HEK293 (cell line): Measurements from ENCODE around the gene PARD3.

Source experiments
- CTCF ChIA-PET: fragments of 350-600 bp; formaldehyde crosslinking; extraction: SDS; loops from one replicate; lab custom pipeline; 2021; ENCODE audit warnings: antibody characterized with exemption; lab: Yijun Ruan, JAX
- POLR2A ChIA-PET: fragments of 300-600 bp; formaldehyde crosslinking; extraction: SDS; loops from one replicate; lab custom pipeline; 2020; ENCODE audit warnings: antibody characterized with exemption, inconsistent platforms; lab: Yijun Ruan, JAX
- H3K27ac ChIP-seq: fragments of 200-500 bp; sonication (Bioruptor generic); 2 replicates; pipeline ENCODE4 v1.5.1; 2014; ENCODE audit warnings: low read depth, low read length, control low read depth, inconsistent platforms; ENCODE audit errors: extremely low read depth
- H3K36me3 ChIP-seq, 2 experiments: fragments of 200-500 bp in 1 of 2; sonication (Bioruptor generic) in 1 of 2; 1 replicate in 1 of 2; 2 replicates in 1 of 2; pipeline ENCODE4 v1.5.1; 2014 to 2017; ENCODE audit warnings: inconsistent platforms in 2 of 2, low read length in 2 of 2; ENCODE audit not compliant: control insufficient read depth in 2 of 2, insufficient read depth in 1 of 2
- H3K4me1 ChIP-seq: fragments of 200-500 bp; sonication (Bioruptor generic); 2 replicates; pipeline ENCODE4 v1.5.1; 2014; ENCODE audit warnings: mild to moderate bottlenecking, low read length, inconsistent platforms; ENCODE audit not compliant: control insufficient read depth, insufficient read depth
- H3K4me3 ChIP-seq: 2 replicates; pipeline ENCODE4 v1.5.1; 2011; ENCODE audit warnings: low read depth, mild to moderate bottlenecking, control low read depth, low read length, moderate library complexity
- H3K9me3 ChIP-seq: fragments of 200-500 bp; sonication (Bioruptor generic); 2 replicates; pipeline ENCODE4 v1.5.1; 2014; ENCODE audit warnings: low read depth, low read length, inconsistent platforms; ENCODE audit not compliant: control insufficient read depth, insufficient read depth
- GLIS2 ChIP-seq: fragments of 450-650 bp; formaldehyde crosslinking; IDR thresholded peaks from 2 replicates; pipeline ENCODE4 v1.5.1; 2016; ENCODE audit warnings: missing biosample characterization, missing genetic modification characterization
- HOXD13 ChIP-seq: sonication (generic); formaldehyde crosslinking; IDR thresholded peaks from 2 replicates; pipeline ENCODE4 v1.8.0; 2022; ENCODE audit warnings: missing genetic modification reagents, borderline replicate concordance
- MEIS1 ChIP-seq: sonication (generic); formaldehyde crosslinking; IDR thresholded peaks from 2 replicates; pipeline ENCODE4 v1.8.1; 2022; ENCODE audit warnings: missing genetic modification reagents, mild to moderate bottlenecking, borderline replicate concordance
- OSR2 ChIP-seq: fragments of 450-650 bp; formaldehyde crosslinking; IDR thresholded peaks from 2 replicates; pipeline ENCODE4 v1.5.1; 2016; ENCODE audit warnings: missing biosample characterization, missing genetic modification characterization
- SCRT1 ChIP-seq: fragments of 450-650 bp; formaldehyde crosslinking; IDR thresholded peaks from 2 replicates; pipeline ENCODE4 v1.5.1; 2016; ENCODE audit warnings: missing biosample characterization, missing genetic modification characterization, borderline replicate concordance
- ZNF133 ChIP-seq: fragments of 450-650 bp; formaldehyde crosslinking; IDR thresholded peaks from 2 replicates; pipeline ENCODE4 v1.5.1; 2016; ENCODE audit warnings: missing biosample characterization, missing genetic modification characterization
- ZNF146 ChIP-seq: fragments of 450-650 bp; formaldehyde crosslinking; IDR thresholded peaks from 2 replicates; pipeline ENCODE4 v1.5.1; 2016; ENCODE audit warnings: missing biosample characterization, missing genetic modification characterization
- ZNF175 ChIP-seq: fragments of 450-650 bp; formaldehyde crosslinking; IDR thresholded peaks from 2 replicates; pipeline ENCODE4 v1.5.1; 2016; ENCODE audit warnings: missing biosample characterization, missing genetic modification characterization
- ZNF19 ChIP-seq: fragments of 450-650 bp; formaldehyde crosslinking; IDR thresholded peaks from 2 replicates; pipeline ENCODE4; 2016; ENCODE audit warnings: missing biosample characterization, missing genetic modification characterization, low read depth
- ZNF335 ChIP-seq: fragments of 450-650 bp; formaldehyde crosslinking; conservative IDR thresholded peaks from 2 replicates; pipeline ENCODE4 v1.5.1; 2016; ENCODE audit warnings: missing biosample characterization, missing genetic modification characterization
- ZNF350 ChIP-seq: fragments of 450-650 bp; formaldehyde crosslinking; IDR thresholded peaks from 2 replicates; pipeline ENCODE4 v1.5.0; 2017; ENCODE audit warnings: missing biosample characterization, mild to moderate bottlenecking, missing genetic modification characterization
- ZNF423 ChIP-seq: fragments of 450-650 bp; formaldehyde crosslinking; IDR thresholded peaks from 2 replicates; pipeline ENCODE4 v1.5.1; 2016; ENCODE audit warnings: missing biosample characterization, missing genetic modification characterization
- ZNF544 ChIP-seq: fragments of 450-650 bp; formaldehyde crosslinking; IDR thresholded peaks from 2 replicates; pipeline ENCODE4 v1.5.0; 2017; ENCODE audit warnings: missing biosample characterization, missing genetic modification characterization
- ZNF560 ChIP-seq: fragments of 450-650 bp; formaldehyde crosslinking; IDR thresholded peaks from 2 replicates; pipeline ENCODE4 v1.5.1; 2017; ENCODE audit warnings: missing biosample characterization, missing genetic modification characterization, borderline replicate concordance
- ZNF624 ChIP-seq: fragments of 450-650 bp; formaldehyde crosslinking; IDR thresholded peaks from 2 replicates; pipeline ENCODE4 v1.5.1; 2017; ENCODE audit warnings: missing biosample characterization, missing genetic modification characterization
- ZNF777 ChIP-seq: fragments of 450-650 bp; formaldehyde crosslinking; IDR thresholded peaks from 2 replicates; pipeline ENCODE4 v1.5.1; 2017; ENCODE audit warnings: missing biosample characterization, missing genetic modification characterization, borderline replicate concordance
- ZNF830 ChIP-seq: fragments of 450-650 bp; IDR thresholded peaks from 2 replicates; pipeline ENCODE4 v1.5.0; 2018; ENCODE audit warnings: missing biosample characterization, missing genetic modification characterization, low read depth, mild to moderate bottlenecking, moderate library complexity
- ZSCAN30 ChIP-seq: fragments of 450-650 bp; IDR thresholded peaks from 2 replicates; pipeline ENCODE4 v1.5.1; 2018; ENCODE audit warnings: missing biosample characterization, mild to moderate bottlenecking, missing genetic modification characterization, moderate library complexity
- ZXDB ChIP-seq: fragments of 450-650 bp; formaldehyde crosslinking; IDR thresholded peaks from 2 replicates; pipeline ENCODE4 v1.5.1; 2016; ENCODE audit warnings: missing biosample characterization, missing genetic modification characterization
- TF ChIP-seq, protein P1 (sequence below): fragments of 450-650 bp; formaldehyde crosslinking; IDR thresholded peaks from 2 replicates; pipeline ENCODE4 v1.5.1; 2016; ENCODE audit warnings: missing biosample characterization, missing genetic modification characterization
- TF ChIP-seq, protein P2 (sequence below): fragments of 450-650 bp; formaldehyde crosslinking; IDR thresholded peaks from 2 replicates; pipeline ENCODE4 v1.5.1; 2017; ENCODE audit warnings: missing biosample characterization, missing genetic modification characterization
- TF ChIP-seq, protein P3 (sequence below): fragments of 450-650 bp; formaldehyde crosslinking; IDR thresholded peaks from 2 replicates; pipeline ENCODE4 v1.5.1; 2016; ENCODE audit warnings: missing biosample characterization, missing genetic modification characterization

The PARD3 gene

DNA sequence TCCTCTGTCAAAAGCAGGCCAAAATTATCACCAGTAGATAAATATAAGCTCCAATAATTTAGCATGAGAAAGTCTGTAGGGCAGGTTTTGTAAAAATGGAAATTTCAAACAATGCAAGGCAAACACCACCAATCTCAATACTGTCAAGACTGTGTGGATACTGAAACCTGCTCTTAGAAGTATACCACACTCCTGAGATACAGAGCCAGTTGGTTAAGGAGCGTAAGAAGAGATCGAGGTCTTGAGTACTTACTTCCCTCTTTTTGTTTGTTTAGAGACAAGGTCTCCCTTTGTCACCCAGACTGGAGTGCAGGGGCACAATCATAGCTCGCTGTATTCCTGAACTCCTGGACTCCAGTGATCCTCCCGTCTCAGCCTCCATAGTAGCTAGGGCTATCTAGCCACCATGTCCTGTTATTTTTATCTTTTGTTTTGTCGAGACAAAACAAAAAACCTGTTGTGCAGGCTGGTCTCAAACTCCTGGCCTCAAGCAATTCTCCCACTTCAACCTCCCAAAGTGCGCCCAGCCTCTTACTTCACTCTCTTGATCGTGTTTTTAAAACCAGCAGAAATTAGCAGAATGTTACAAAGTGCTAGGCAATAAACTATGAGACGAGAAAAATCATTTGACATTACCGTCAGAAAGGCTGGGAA is 205.7 kb downstream of the PARD3 start:
- no peak overlapping the region for H3K4me3 ChIP-seq
- no peak overlapping the region for H3K27ac ChIP-seq
- TF ChIP-seq ZXDB (tag by site-specific recombination) (no peak), GLIS2 (tag by site-specific recombination) (no peak), HOXD13 (CRISPR knock-in tag) (no peak), ZNF830 (tag by site-specific recombination) (no peak), ZNF544 (no peak), ZNF335 (tag by site-specific recombination) (no peak)
- TF ChIP-seq, protein P1, sequence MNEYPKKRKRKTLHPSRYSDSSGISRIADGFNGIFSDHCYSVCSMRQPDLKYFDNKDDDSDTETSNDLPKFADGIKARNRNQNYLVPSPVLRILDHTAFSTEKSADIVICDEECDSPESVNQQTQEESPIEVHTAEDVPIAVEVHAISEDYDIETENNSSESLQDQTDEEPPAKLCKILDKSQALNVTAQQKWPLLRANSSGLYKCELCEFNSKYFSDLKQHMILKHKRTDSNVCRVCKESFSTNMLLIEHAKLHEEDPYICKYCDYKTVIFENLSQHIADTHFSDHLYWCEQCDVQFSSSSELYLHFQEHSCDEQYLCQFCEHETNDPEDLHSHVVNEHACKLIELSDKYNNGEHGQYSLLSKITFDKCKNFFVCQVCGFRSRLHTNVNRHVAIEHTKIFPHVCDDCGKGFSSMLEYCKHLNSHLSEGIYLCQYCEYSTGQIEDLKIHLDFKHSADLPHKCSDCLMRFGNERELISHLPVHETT (tag by site-specific recombination), result no peak
- CTCF ChIA-PET, result no interaction called here
- no peaks in the 10 kb centered on the region for H3K9me3 ChIP-seq
- H3K36me3 ChIP-seq, result no peaks in the 10 kb centered on the region
- peaks cover 8% of the 10 kb centered on the region; the same call in 1 of the 2 replicates for H3K4me1 ChIP-seq
- POLR2A ChIA-PET, result no interaction called here

DNA sequence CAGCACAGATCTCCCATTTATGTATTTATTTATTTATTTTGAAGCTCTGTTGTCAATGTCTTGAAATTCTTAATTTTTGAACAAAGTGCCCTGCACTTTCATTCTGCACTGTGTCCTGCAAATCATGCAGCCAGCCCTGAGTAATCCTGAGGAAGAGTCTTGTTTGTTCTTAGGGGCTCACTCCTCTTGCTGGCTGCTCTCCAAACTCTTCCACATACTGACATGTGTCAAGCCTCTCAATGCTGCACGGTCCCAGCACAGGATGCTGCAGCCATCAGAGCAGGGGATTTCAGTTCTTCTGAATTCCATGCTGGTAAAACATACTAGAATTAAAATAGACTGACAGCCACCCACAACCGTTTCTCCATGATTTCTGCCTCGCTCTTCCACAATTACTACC is 207.2 kb downstream of the PARD3 start:
- Histone ChIP-seq H3K4me3 (no peak overlapping the region), H3K4me1 (peaks cover 8% of the 10 kb centered on the region; the same call in 1 of the 2 replicates), H3K36me3 (no peaks in the 10 kb centered on the region), H3K27ac (no peak overlapping the region), H3K9me3 (no peaks in the 10 kb centered on the region)
- ChIA-PET CTCF (interaction anchor here (0.7 to 1.2 kb wide), 3 partner anchors 30 to 1393 kb away, joined by 3 to 5 read pairs (median 3); no protein-coding TSS in a partner anchor), POLR2A (no interaction called here)
- TF ChIP-seq ZSCAN30 (tag by site-specific recombination) (0 out of 2 replicates have a peak, but pooled peaks have one; percentile 17), ZNF146 (tag by site-specific recombination) (no peak), OSR2 (no peak), MEIS1 (no peak)
- TF ChIP-seq, protein P2, sequence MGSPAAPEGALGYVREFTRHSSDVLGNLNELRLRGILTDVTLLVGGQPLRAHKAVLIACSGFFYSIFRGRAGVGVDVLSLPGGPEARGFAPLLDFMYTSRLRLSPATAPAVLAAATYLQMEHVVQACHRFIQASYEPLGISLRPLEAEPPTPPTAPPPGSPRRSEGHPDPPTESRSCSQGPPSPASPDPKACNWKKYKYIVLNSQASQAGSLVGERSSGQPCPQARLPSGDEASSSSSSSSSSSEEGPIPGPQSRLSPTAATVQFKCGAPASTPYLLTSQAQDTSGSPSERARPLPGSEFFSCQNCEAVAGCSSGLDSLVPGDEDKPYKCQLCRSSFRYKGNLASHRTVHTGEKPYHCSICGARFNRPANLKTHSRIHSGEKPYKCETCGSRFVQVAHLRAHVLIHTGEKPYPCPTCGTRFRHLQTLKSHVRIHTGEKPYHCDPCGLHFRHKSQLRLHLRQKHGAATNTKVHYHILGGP (tag by site-specific recombination), result no peak

DNA sequence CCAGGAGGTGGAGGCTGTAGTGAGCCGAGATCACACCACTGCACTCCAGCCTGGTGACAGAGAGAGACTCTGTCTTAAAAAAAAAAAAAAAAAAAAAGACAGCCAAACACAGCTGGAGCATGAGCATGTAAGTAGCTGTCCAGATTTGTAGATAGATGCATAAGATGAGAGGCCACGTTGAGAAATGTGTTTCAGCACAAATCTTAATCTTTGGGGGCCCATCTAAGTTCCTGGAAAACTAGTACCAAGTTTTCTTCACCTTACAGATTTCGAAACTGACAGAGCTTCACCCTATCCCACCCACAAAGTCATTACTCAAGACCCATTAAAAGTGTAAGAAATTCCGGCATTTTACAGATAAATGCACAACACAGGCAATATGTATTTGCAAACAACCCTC is 208.2 kb downstream of the PARD3 start:
- no peak for TF ChIP-seq ZNF560 (tag by site-specific recombination)
- ChIA-PET CTCF (interaction anchor here (1.1 to 1.2 kb wide), 2 partner anchors 31 to 82 kb away, joined by 3 read pairs; no protein-coding TSS in a partner anchor), POLR2A (interaction anchor here (0.7 kb wide), 1 partner anchor 1593 kb away, joined by 3 read pairs; no protein-coding TSS in a partner anchor)
- Histone ChIP-seq H3K4me3 (no peak overlapping the region), H3K36me3 (no peaks in the 10 kb centered on the region), H3K27ac (no peak overlapping the region), H3K9me3 (no peaks in the 10 kb centered on the region), H3K4me1 (peaks cover 8% of the 10 kb centered on the region; the same call in 1 of the 2 replicates)

DNA sequence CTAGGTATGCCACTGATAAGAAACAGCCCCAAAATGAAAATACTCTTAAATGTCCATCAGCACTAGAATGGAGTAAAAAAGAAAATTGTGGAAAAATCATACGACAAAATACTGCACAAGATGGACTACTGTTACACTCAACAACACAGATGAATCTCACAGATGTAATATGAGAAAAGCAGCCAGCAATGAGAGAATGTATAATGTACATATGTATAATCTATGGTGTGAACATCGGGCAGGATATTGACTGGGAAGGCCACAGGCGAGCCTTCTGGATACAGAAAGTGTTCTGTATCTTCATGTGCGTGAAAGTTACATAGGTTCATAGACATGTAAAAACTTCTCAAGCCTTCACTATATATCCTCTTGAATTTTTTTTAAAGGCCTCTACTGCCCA is 212.6 kb downstream of the PARD3 start:
- Histone ChIP-seq H3K9me3 (no peaks in the 10 kb centered on the region), H3K36me3 (no peaks in the 10 kb centered on the region; a peak in 1 of 3 replicates), H3K4me1 (peaks cover 2% of the 10 kb centered on the region; the same call in 1 of the 2 replicates), H3K4me3 (no peak overlapping the region), H3K27ac (no peak overlapping the region)
- ChIA-PET CTCF (no interaction called here), POLR2A (no interaction called here)
- no peak for TF ChIP-seq ZNF133
- no peak for TF ChIP-seq ZNF350
- TF ChIP-seq ZNF423, result no peak
- TF ChIP-seq, protein P3, sequence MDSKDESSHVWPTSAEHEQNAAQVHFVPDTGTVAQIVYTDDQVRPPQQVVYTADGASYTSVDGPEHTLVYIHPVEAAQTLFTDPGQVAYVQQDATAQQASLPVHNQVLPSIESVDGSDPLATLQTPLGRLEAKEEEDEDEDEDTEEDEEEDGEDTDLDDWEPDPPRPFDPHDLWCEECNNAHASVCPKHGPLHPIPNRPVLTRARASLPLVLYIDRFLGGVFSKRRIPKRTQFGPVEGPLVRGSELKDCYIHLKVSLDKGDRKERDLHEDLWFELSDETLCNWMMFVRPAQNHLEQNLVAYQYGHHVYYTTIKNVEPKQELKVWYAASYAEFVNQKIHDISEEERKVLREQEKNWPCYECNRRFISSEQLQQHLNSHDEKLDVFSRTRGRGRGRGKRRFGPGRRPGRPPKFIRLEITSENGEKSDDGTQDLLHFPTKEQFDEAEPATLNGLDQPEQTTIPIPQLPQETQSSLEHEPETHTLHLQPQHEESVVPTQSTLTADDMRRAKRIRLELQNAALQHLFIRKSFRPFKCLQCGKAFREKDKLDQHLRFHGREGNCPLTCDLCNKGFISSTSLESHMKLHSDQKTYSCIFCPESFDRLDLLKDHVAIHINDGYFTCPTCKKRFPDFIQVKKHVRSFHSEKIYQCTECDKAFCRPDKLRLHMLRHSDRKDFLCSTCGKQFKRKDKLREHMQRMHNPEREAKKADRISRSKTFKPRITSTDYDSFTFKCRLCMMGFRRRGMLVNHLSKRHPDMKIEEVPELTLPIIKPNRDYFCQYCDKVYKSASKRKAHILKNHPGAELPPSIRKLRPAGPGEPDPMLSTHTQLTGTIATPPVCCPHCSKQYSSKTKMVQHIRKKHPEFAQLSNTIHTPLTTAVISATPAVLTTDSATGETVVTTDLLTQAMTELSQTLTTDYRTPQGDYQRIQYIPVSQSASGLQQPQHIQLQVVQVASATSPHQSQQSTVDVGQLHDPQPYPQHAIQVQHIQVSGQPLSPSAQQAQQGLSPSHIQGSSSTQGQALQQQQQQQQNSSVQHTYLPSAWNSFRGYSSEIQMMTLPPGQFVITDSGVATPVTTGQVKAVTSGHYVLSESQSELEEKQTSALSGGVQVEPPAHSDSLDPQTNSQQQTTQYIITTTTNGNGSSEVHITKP (tag by site-specific recombination), result no peak
- no peak for TF ChIP-seq ZNF146 (tag by site-specific recombination)
- TF ChIP-seq SCRT1 (tag by site-specific recombination), result no peak
- TF ChIP-seq ZNF19, result no peak
- no peak for TF ChIP-seq ZNF624 (tag by site-specific recombination)
- TF ChIP-seq ZNF777 (tag by site-specific recombination), result no peak
- no peak for TF ChIP-seq ZNF175 (tag by site-specific recombination)
